Smooth muscle cell of the brain vasculature (primary cell): Measurements from ENCODE around the gene LGALS13.

ENCODE experiments used
- DNase-seq: peaks from one replicate; pipeline ENCODE4 v3.0.0-alpha.2; 2012; ENCODE audit warnings: low read depth, low spot score

Gene LGALS13

GRCh38 chr19:39602224-39602623 is at the start of gene LGALS13:
Gene LGALS13 (plus strand): TSS chr19:39602524. CDS start chr19:39602569, 45 bp downstream.
- DNase-seq: no peak

GRCh38 chr19:39553082-39553652 is 49.2 kb upstream of the LGALS13 start:
- no peak for DNase-seq

GRCh38 chr19:39554701-39555311 is 47.5 kb upstream of the LGALS13 start:
- no peak for DNase-seq

- no peak for DNase-seq
Measured at GRCh38 chr19:39555883-39556282, 46.4 kb upstream of the LGALS13 start.

- no peak for DNase-seq
Measured at GRCh38 chr19:39557811-39558623, 44.3 kb upstream of the LGALS13 start.

GRCh38 chr19:39558624-39559117 is 43.7 kb upstream of the LGALS13 start:
- DNase-seq: no peak

GRCh38 chr19:39563408-39563807 is 38.9 kb upstream of the LGALS13 start:
- DNase-seq: no peak

- DNase-seq: no peak
Measured at GRCh38 chr19:39566064-39566463, 36.3 kb upstream of the LGALS13 start.

GRCh38 chr19:39568604-39569003 is 33.7 kb upstream of the LGALS13 start:
- DNase-seq: no peak

- DNase-seq: no peak
Measured at GRCh38 chr19:39582442-39582841, 19.9 kb upstream of the LGALS13 start.

- no peak for DNase-seq
Measured at GRCh38 chr19:39582891-39583625, 19.3 kb upstream of the LGALS13 start.

- no peak for DNase-seq
Measured at GRCh38 chr19:39587496-39587895, 14.8 kb upstream of the LGALS13 start.

GRCh38 chr19:39588066-39588465 is 14.3 kb upstream of the LGALS13 start:
- DNase-seq: no peak

GRCh38 chr19:39590265-39590664 is 12.1 kb upstream of the LGALS13 start:
- DNase-seq: no peak

- no peak for DNase-seq
Measured at GRCh38 chr19:39592381-39592780, 9.9 kb upstream of the LGALS13 start.

- DNase-seq: no peak
Measured at GRCh38 chr19:39595950-39596349, 6.4 kb upstream of the LGALS13 start.

- no peak for DNase-seq
Measured at GRCh38 chr19:39596911-39597310, 5.4 kb upstream of the LGALS13 start.

GRCh38 chr19:39599116-39599515 is 3.2 kb upstream of the LGALS13 start:
- DNase-seq: peak; percentile 4

- DNase-seq: no peak
Measured at GRCh38 chr19:39603825-39604224, 1.5 kb downstream of the LGALS13 start.

GRCh38 chr19:39607021-39607420 is 4.7 kb downstream of the LGALS13 start:
- DNase-seq: no peak

GRCh38 chr19:39607561-39607960 is 5.2 kb downstream of the LGALS13 start:
- DNase-seq: no peak

GRCh38 chr19:39613597-39613996 is 11.3 kb downstream of the LGALS13 start:
- no peak for DNase-seq
